Hepatocyte (in vitro differentiated cells): Measurements from ENCODE around the gene PTBP3. TPM values are rescaled to one million over a fixed set of nuclear protein-coding genes. Genes with fewer than 3 reads are reported as not detected.

Experiments
- DNase-seq: peaks from one replicate; pipeline ENCODE4 v3.0.0-alpha.2; 2016; ENCODE audit warnings: low spot score
- H2AFZ ChIP-seq: fragments of 200-600 bp; sonication (generic); 2 replicates; pipeline ENCODE4 v1.6.0; 2016; ENCODE audit warnings: antibody characterized with exemption, mild to moderate bottlenecking
- H3K27ac ChIP-seq: fragments of 200-600 bp; sonication (generic); 2 replicates; pipeline ENCODE4 v1.5.1; 2016; ENCODE audit warnings: mild to moderate bottlenecking
- H3K27me3 ChIP-seq: fragments of 200-600 bp; sonication (generic); 2 replicates; pipeline ENCODE4 v1.6.1; 2016
- H3K36me3 ChIP-seq: fragments of 200-600 bp; sonication (generic); replicated peaks from 2 replicates; pipeline ENCODE4 v1.5.1; 2016; ENCODE audit warnings: low read depth; ENCODE audit not compliant: insufficient read depth
- H3K4me1 ChIP-seq: fragments of 200-600 bp; sonication (generic); 2 replicates; pipeline ENCODE4 v1.5.1; 2016; ENCODE audit warnings: mild to moderate bottlenecking, moderate library complexity; ENCODE audit not compliant: insufficient read depth
- H3K4me2 ChIP-seq: fragments of 200-600 bp; sonication (generic); 2 replicates; pipeline ENCODE4 v1.6.0; 2016
- H3K4me3 ChIP-seq: fragments of 200-600 bp; sonication (generic); 2 replicates; pipeline ENCODE4 v1.5.1; 2016; ENCODE audit warnings: mild to moderate bottlenecking
- H3K79me2 ChIP-seq: fragments of 200-600 bp; sonication (generic); 2 replicates; pipeline ENCODE4 v1.6.0; 2017; ENCODE audit warnings: mild to moderate bottlenecking
- H3K9me2 ChIP-seq: fragments of 200-600 bp; sonication (generic); replicated peaks from 2 replicates; pipeline ENCODE4 v1.6.0; 2017; ENCODE audit warnings: mild to moderate bottlenecking; ENCODE audit not compliant: insufficient read depth
- H3K9me3 ChIP-seq: fragments of 200-600 bp; sonication (generic); 2 replicates; pipeline ENCODE4 v1.5.1; 2016; ENCODE audit warnings: low read depth, mild to moderate bottlenecking
- H4K20me1 ChIP-seq: fragments of 200-600 bp; sonication (generic); 2 replicates; pipeline ENCODE4 v1.6.0; 2016; ENCODE audit warnings: mild to moderate bottlenecking; ENCODE audit not compliant: insufficient read depth, poor library complexity, severe bottlenecking
- EZH2 ChIP-seq: fragments of 200-600 bp; sonication (generic); IDR thresholded peaks from 2 replicates; pipeline ENCODE4 v1.6.1; 2016; ENCODE audit warnings: antibody characterized with exemption, mild to moderate bottlenecking, borderline replicate concordance
- EZH2phosphoT487 ChIP-seq: fragments of 200-600 bp; sonication (generic); IDR thresholded peaks from one replicate; pipeline ENCODE4 v1.6.1; 2018; ENCODE audit warnings: antibody characterized with exemption, mild to moderate bottlenecking, low read depth, moderate library complexity; ENCODE audit not compliant: unreplicated experiment, severe bottlenecking
- WGBS: methylation state at CpG from one replicate; pipeline ENCODE4 v1.1.6; 2016; ENCODE audit warnings: low lambda C conversion rate; ENCODE audit errors: missing lambda C conversion rate; 5-methylcytosine and 5-hydroxymethylcytosine counted together
- polyA plus RNA-seq: library from polyadenylated mRNA; unstranded; fragments of >200 nt; fragmentation: Nextera tagmentation; extraction: Ambion mirVana; gene quantifications from 2 replicates; pipeline ENCODE4 v1.2.1, GENCODE V29; 2016
- total RNA-seq: library from RNA; depleted of rRNA; stranded (reverse); fragments of >200 nt; gene quantifications from 2 replicates; pipeline ENCODE4 v1.2.3, GENCODE V29; 2014
- TF ChIP-seq, protein P1 (sequence below): fragments of 200-600 bp; sonication (generic); IDR thresholded peaks from 2 replicates; pipeline ENCODE4 v1.5.1; 2016; ENCODE audit warnings: antibody characterized with exemption, mild to moderate bottlenecking; ENCODE audit not compliant: poor library complexity

PTBP3 gene
- total and polyA plus RNA-seq, 2 experiments from 2014 or later, result 13.7 to 57.7 TPM

DNA sequence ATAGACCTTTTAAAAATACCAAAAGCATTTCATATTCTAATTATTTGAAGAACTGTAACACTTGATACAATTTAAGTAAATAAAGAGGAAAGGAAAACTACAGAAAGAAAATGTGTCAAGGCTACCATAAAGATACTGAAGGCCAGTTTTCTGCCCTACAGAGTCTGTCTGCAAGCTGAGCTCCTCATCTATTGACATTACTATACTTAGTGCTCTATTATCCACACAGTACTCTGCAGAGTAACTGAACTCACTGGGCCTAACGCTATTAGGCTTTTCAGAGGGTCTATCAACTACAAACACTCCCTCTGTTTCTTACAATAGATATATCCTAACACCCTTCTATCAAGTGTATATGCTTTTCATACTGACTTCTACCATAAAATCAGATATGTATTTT is 101.2 kb downstream of the PTBP3 start:
- Histone ChIP-seq H3K27me3 (no peaks in the 10 kb centered on the region), H2AFZ (no peak overlapping the region), H3K9me2 (no peaks in the 10 kb centered on the region), H3K9me3 (no peaks in the 10 kb centered on the region), H3K36me3 (peaks cover under 1% of the 10 kb centered on the region), H3K79me2 (no peaks in the 10 kb centered on the region), H4K20me1 (no peaks in the 10 kb centered on the region), H3K4me1 (peaks cover 6% of the 10 kb centered on the region), H3K4me2 (no peak overlapping the region), H3K4me3 (no peak overlapping the region), H3K27ac (no peak overlapping the region)
- no peak for TF ChIP-seq EZH2phosphoT487
- TF ChIP-seq, protein P1, sequence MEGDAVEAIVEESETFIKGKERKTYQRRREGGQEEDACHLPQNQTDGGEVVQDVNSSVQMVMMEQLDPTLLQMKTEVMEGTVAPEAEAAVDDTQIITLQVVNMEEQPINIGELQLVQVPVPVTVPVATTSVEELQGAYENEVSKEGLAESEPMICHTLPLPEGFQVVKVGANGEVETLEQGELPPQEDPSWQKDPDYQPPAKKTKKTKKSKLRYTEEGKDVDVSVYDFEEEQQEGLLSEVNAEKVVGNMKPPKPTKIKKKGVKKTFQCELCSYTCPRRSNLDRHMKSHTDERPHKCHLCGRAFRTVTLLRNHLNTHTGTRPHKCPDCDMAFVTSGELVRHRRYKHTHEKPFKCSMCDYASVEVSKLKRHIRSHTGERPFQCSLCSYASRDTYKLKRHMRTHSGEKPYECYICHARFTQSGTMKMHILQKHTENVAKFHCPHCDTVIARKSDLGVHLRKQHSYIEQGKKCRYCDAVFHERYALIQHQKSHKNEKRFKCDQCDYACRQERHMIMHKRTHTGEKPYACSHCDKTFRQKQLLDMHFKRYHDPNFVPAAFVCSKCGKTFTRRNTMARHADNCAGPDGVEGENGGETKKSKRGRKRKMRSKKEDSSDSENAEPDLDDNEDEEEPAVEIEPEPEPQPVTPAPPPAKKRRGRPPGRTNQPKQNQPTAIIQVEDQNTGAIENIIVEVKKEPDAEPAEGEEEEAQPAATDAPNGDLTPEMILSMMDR, result no peak
- no peak for TF ChIP-seq EZH2
- WGBS, result 78% methylated on average over 1 of the region's 1 CpG
- DNase-seq, result no peak

DNA sequence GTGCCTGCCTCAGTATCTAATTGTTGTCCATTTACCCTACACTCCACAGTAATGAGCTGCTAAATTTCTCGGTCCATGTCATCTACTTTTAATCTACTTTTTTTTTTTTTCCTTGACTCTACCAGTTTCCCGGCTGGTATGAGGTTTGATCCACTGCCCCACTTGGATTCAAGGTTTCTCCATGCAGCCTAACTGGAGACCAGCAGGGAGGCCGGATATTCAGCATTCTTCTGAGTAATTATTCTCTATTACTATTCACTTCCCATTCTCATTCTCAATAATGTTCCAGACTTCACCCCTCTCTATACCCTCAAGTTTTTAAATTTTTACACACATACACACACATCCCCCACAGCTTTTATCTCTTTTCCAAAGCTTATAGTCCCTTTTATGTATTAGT is 107.3 kb downstream of the PTBP3 start:
- H3K4me1 ChIP-seq, result no peaks in the 10 kb centered on the region
- H3K27ac ChIP-seq, result no peak overlapping the region
- H3K4me3 ChIP-seq, result no peak overlapping the region
- H3K9me3 ChIP-seq, result no peaks in the 10 kb centered on the region
- no peaks in the 10 kb centered on the region for H4K20me1 ChIP-seq
- H3K79me2 ChIP-seq, result no peaks in the 10 kb centered on the region
- no peaks in the 10 kb centered on the region for H3K9me2 ChIP-seq
- no peak overlapping the region for H3K4me2 ChIP-seq
- TF ChIP-seq EZH2 (no peak), EZH2phosphoT487 (no peak)
- TF ChIP-seq, protein P1, result no peak
- H3K36me3 ChIP-seq, result peaks cover 3% of the 10 kb centered on the region
- H2AFZ ChIP-seq, result no peak overlapping the region
- 92% methylated on average over 3 of the region's 3 CpGs for WGBS
- H3K27me3 ChIP-seq, result no peaks in the 10 kb centered on the region
- DNase-seq, result no peak

DNA sequence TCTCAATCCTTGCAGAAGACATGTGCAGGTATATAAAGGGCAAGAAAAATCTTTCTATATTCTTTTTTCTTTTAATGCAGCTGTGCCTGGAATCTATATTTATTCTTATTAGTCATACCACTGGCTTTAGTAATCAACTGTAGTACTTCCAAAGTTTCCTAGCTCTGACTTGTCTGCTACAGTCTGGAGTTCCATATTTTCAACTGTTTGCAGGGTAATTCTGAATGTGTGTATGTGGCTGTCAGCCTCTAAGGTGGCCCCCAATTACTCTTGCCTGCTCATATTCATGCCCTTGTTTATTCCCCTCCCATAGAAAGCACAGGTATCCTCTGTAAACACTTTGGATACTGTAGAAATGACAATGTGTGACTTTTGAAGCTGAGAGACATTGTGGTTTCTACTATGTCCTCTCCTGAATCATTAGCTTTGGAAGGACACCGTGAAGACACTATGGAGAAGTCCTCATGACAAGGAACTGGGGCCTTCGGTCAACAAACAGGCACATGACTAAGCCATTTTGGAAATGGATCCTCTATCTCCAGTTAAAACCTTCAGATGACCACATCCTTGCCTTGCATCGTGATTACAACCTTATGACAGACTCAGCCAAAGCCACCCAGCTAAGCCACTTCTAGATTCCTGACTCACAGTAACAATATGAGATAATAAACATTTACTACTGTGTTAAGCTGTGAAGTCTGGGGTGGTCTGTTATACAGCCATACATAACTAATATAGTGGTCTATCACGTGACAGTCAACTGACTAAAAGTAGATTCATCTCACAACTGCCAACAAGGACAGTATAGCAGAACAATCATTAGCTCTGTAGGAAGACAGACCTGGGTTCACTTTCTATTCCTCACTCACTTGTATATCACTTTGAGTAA is 108.8 kb downstream of the PTBP3 start:
- Histone ChIP-seq H3K4me1 (no peaks in the 10 kb centered on the region), H3K9me3 (no peaks in the 10 kb centered on the region), H3K36me3 (peaks cover 3% of the 10 kb centered on the region), H3K4me2 (no peak overlapping the region), H3K79me2 (no peaks in the 10 kb centered on the region), H3K27me3 (no peaks in the 10 kb centered on the region), H3K4me3 (no peak overlapping the region), H4K20me1 (no peaks in the 10 kb centered on the region), H2AFZ (no peak overlapping the region), H3K9me2 (no peaks in the 10 kb centered on the region), H3K27ac (no peak overlapping the region)
- no peak for DNase-seq
- WGBS, result 94% methylated on average over 4 of the region's 4 CpGs
- TF ChIP-seq EZH2phosphoT487 (no peak), EZH2 (no peak)
- TF ChIP-seq, protein P1, result no peak
